Transverse colon (tissue), 4 donors: ENCODE data around the gene WSB1. TPM values are rescaled to one million over a fixed set of nuclear protein-coding genes. Genes with fewer than 3 reads are reported as not detected.

Source experiments
- DNase-seq: peaks from one replicate; pipeline ENCODE4 v3.0.0-alpha.2; 2019
- H3K27ac ChIP-seq, 4 donors: fragments of 200-600 bp; sonication (generic); 2 replicates each; pipeline ENCODE4 v1.5.1; 2016 to 2018; ENCODE audit warnings: inconsistent platforms in 4 of 4
- H3K27me3 ChIP-seq: fragments of 200-600 bp; sonication (generic); 2 replicates; pipeline ENCODE4 v1.5.1; 2017; ENCODE audit warnings: inconsistent platforms
- H3K36me3 ChIP-seq, 4 donors: fragments of 200-600 bp; sonication (generic); 2 replicates each; pipeline ENCODE4 v1.5.1; 2017 to 2019; ENCODE audit warnings: inconsistent platforms in 4 of 4
- H3K4me1 ChIP-seq, 4 donors: fragments of 200-600 bp; sonication (generic); 2 replicates each; pipeline ENCODE4 v1.5.1; 2017 to 2020; ENCODE audit warnings: inconsistent platforms in 4 of 4
- H3K4me3 ChIP-seq, 4 donors: fragments of 200-600 bp; sonication (generic); 1 replicate in 1 of 4; 2 replicates in 3 of 4; pipeline versions ENCODE4 v1.5.1 to v1.6.1; 2017 to 2019; ENCODE audit warnings: inconsistent platforms in 4 of 4
- H3K9me3 ChIP-seq, 2 donors: fragments of 200-600 bp; sonication (generic); 2 replicates each; pipeline ENCODE4 v1.5.1; 2017 to 2019; ENCODE audit warnings: inconsistent platforms in 2 of 2
- CTCF ChIP-seq, 5 experiments: fragments of 200-600 bp in 3 of 5; fragments of 450-650 bp in 2 of 5; sonication (generic) in 3 of 5; IDR thresholded peaks; 1 replicate in 2 of 5; 2 replicates in 3 of 5; pipeline ENCODE4 v1.5.1; 2016 to 2017; ENCODE audit warnings: antibody characterized with exemption in 5 of 5, inconsistent platforms in 3 of 5, mild to moderate bottlenecking in 2 of 5, moderate library complexity in 1 of 5
- EP300 ChIP-seq: sonication (generic); formaldehyde crosslinking; IDR thresholded peaks from one replicate; pipeline ENCODE4 v1.6.1; 2017; ENCODE audit warnings: antibody characterized with exemption, low read depth
- POLR2A ChIP-seq: fragments of 450-650 bp; IDR thresholded peaks from one replicate; pipeline ENCODE4 v1.6.1; 2016; ENCODE audit warnings: antibody characterized with exemption, mild to moderate bottlenecking, moderate library complexity
- POLR2AphosphoS5 ChIP-seq, 3 donors: sonication (generic); formaldehyde crosslinking; IDR thresholded peaks; one replicate each; pipeline ENCODE4 v1.6.1; 2016; ENCODE audit warnings: antibody characterized with exemption in 3 of 3
- WGBS, 2 donors: methylation state at CpG; one replicate each; pipeline ENCODE4 v1.1.5; 2018; ENCODE audit warnings: low coverage in 1 of 2; 5-methylcytosine and 5-hydroxymethylcytosine counted together
- in situ Hi-C, 4 donors: fragments of 200-750 bp; cut with MboI; loops; one replicate each; pipeline versions ENCODE4 v1.15.0 to v1.15.1; 2017; ENCODE audit warnings: low sequenced_read_pairs in 3 of 4, low pct_ligation_motif_present in 1 of 4, low pct_unique_long_range_greater_than_20kb in 1 of 4
- intact Hi-C: fragments of 100-400 bp; cut with DNase I; formaldehyde crosslinking; loops from one replicate; pipeline ENCODE4 v1.15.1; 2023; ENCODE audit warnings: low total_unique reads
- total RNA-seq, 4 donors: library from RNA; depleted of rRNA; stranded (reverse); fragments of >200 nt; gene quantifications; one replicate each; pipeline ENCODE4 v1.1.0, GENCODE V29; 2016

The WSB1 gene
- total RNA-seq, 4 donors from 2014 or later = 90.4 to 335 (median 261) TPM

- intact Hi-C loops (no loop called here), in situ Hi-C loops (no loop called here)
- DNase-seq = no peak
- Histone ChIP-seq H3K27me3 (no peaks in the 10 kb centered on the region), H3K4me1 (no peaks in the 10 kb centered on the region), H3K27ac (peak overlapping the region in 1 of 4 donors; percentile 9), H3K9me3 (no peaks in the 10 kb centered on the region), H3K4me3 (no peak overlapping the region), H3K36me3 (no peaks in the 10 kb centered on the region)
- 75 to 81% methylated on average over 3 of the region's 3 CpGs for WGBS, 2 donors
- TF ChIP-seq CTCF (IDR thresholded peaks at IDR 0.05) = no peak
- no peak for TF ChIP-seq POLR2AphosphoS5 (IDR thresholded peaks at IDR 0.05)
- no peak for TF ChIP-seq POLR2A
- no peak for TF ChIP-seq EP300
Observed at GRCh38 chr17:27281438-27281837, 12.5 kb upstream of the WSB1 start.

GRCh38 chr17:27282054-27282551 is 11.8 kb upstream of the WSB1 start:
- Histone ChIP-seq H3K4me3 (no peak overlapping the region), H3K27ac (peak overlapping the region in 2 of 4 donors; percentile 9 to 12), H3K27me3 (no peaks in the 10 kb centered on the region), H3K36me3 (no peaks in the 10 kb centered on the region), H3K9me3 (no peaks in the 10 kb centered on the region), H3K4me1 (no peaks in the 10 kb centered on the region)
- in situ Hi-C loops = no loop called here
- intact Hi-C loops = no loop called here
- DNase-seq = no peak
- 89 to 97% methylated on average over 1 of the region's 1 CpG for WGBS, 2 donors
- TF ChIP-seq CTCF (IDR thresholded peaks at IDR 0.05) (no peak), POLR2AphosphoS5 (IDR thresholded peaks at IDR 0.05) (peak in 1 of 3 donors; percentile 10), POLR2A (no peak), EP300 (no peak)

- Histone ChIP-seq H3K4me3 (no peak overlapping the region), H3K36me3 (no peaks in the 10 kb centered on the region), H3K27me3 (no peaks in the 10 kb centered on the region), H3K4me1 (no peaks in the 10 kb centered on the region), H3K27ac (no peak overlapping the region), H3K9me3 (no peaks in the 10 kb centered on the region)
- in situ Hi-C loops (no loop called here), intact Hi-C loops (no loop called here)
- DNase-seq = no peak
- TF ChIP-seq CTCF (IDR thresholded peaks at IDR 0.05) = no peak
- no peak for TF ChIP-seq EP300
Observed at GRCh38 chr17:27283060-27283459, 10.9 kb upstream of the WSB1 start.

GRCh38 chr17:27283751-27284150 is 10.2 kb upstream of the WSB1 start:
- in situ Hi-C loops (no loop called here), intact Hi-C loops (no loop called here)
- no peak overlapping the region for H3K4me3 ChIP-seq
- no peak for DNase-seq
- H3K27me3 ChIP-seq = no peaks in the 10 kb centered on the region
- TF ChIP-seq EP300 (no peak), POLR2AphosphoS5 (IDR thresholded peaks at IDR 0.05) (no peak), POLR2A (no peak), CTCF (IDR thresholded peaks at IDR 0.05) (no peak)
- no peaks in the 10 kb centered on the region for H3K4me1 ChIP-seq
- no peak overlapping the region for H3K27ac ChIP-seq
- no peaks in the 10 kb centered on the region for H3K36me3 ChIP-seq
- H3K9me3 ChIP-seq = no peaks in the 10 kb centered on the region
